Superior temporal gyrus (tissue), 1 donor: ENCODE results near the gene DNAJC11.

Experiments
- DNase-seq: peaks from one replicate; pipeline ENCODE4 v3.0.0-alpha.2; 2016; ENCODE audit errors: extremely low spot score

The DNAJC11 gene

DNA sequence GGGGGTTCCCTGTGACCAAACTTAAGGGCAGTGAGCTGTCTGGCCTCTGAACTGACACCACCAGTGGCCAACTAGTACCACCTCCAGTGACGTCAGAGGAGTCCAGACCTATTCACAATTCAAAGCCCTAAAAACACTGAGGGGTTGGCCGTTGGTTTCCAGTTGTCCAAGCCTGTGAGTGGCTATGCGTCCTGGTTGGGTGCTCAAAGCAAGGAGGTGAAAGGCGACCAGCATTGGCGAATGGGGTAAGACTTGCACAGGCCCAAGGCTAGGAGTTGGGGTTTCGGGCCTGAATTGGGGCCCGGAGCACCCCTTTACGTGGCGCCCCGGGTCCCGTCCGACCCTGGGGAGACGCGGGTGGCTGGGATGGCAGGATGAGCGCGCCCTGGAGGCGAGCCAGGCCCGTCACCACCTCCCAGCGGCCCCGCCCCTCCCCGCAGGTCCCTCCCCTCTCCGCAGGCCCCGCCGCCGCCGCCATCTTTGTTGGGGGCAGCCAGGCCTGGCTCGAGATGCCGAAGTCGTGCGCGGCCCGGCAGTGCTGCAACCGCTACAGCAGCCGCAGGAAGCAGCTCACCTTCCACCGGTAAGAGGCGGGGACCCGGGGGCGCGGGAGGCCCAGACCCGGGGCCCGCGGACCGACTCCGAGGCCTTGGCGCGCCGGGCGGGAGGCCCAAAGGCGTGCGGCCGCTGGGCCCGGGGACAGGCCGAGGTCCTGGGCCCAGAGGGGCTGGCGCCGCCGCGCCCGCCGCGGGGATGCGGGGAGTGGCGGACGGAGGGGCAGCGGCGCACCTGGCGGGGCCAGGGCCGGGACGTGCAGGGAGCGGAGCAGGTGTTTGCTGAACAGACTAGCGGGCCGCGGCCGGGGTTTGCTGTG, 76.7 kb downstream of the DNAJC11 start, which contains the start of gene THAP3:
TSS of gene THAP3 (plus strand) at position 159 of the 874 bp plus-strand sequence. CDS start at position 510, 351 bp downstream.
- peak; percentile 76 for DNase-seq

GRCh38 chr1:6623269-6623965, 78.2 kb downstream of the DNAJC11 start:
- no peak for DNase-seq

DNA sequence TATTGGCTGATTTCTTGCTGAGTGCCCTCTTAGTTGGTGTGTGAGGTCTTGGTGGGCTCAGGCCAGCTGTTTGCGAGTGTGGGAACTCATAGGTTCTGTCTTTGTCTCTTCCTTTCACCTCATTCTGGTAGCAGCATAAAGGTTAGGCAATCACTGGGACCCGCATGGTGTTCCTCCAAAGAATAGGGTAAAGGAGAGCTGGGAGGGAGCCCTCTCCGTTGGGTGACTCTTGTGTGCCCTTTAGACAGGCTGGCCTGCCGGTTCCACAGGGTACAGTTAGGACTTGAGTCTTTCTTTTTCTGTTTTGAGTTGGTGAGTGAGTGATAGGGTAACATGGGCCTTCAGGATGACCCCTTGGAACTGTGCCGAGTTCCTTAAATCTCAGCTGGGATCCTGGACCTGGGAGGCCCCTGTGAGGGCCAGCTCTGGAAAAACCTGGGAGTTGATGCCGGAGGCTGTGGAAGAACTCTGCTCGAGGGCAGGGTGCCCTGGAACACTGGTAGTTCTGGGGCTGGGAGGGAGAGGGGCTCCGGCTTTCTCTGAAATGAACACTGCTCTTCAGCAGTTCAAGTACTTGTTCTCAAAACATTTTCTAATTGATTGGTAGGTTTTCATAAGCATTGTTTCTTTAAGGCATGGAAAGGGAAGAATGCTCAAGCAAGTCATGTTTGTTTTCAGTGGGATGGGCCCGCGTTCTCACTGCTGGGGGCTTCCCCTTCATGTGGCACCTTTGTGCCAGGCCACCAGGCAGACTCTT, 79.0 kb downstream of the DNAJC11 start:
- no peak for DNase-seq

GRCh38 chr1:6621429-6622391, 79.9 kb downstream of the DNAJC11 start:
- DNase-seq, result no peak

DNA sequence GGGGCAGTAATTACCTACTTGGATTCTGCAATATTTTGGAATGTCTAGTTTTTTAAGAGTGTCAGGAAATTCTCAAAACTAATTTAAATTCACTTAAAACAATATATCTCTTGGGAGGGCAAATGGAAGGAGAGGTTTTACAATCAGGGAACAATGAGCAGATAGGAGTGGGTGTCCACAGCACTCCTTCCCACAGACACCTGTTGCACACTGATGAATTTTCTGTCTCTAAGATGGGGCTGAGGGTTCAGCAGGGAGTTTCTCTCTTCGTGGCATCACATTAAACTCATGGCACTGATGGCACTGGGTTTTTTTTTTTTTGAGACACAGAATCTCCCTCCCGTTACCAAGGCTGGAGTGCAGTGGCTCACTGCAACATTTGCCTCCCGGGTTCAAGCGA, 82.6 kb downstream of the DNAJC11 start:
- no peak for DNase-seq

DNA sequence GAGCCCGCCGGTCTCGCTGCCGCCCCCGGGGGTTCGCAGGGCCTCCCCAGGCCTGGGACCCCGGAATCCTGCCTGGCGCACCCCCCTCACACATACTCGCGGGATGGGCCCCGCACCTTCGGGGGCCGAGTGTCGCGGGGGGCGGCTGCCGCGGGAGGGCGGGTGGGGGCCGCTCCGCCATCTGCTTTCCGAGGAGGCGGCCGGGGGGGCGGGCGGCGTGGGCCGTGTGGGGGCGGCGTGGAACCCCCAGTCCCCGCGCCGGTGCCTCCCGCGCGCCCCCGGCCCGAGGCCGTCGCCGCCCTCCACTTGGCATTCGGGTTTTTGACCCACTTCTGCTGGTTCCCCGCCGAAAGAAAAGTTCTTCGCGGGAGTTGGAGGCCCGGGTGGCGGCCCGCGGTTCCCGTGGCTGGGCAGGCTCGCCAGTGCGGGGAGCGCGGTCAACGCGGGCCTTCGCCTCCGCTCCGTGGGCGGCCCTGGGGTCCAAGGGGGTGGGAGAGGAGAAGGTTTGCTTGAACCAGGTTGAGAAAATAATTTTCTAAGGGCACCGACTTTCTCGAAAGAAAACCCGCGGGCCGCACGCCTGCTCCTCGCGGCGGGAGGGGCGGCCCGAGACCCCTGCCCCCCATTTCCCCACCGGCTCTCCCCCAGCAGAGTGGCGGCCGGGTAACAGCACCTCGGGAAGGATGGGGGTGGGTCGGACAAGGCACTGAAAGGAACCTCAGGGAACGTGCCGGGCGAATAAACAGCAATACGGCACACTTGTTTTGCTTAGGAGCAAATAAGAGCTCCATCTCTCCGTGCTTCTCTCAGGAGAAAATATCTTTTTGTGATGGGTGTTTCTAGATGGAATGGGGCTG, 86.5 kb downstream of the DNAJC11 start:
- DNase-seq, result no peak

DNA sequence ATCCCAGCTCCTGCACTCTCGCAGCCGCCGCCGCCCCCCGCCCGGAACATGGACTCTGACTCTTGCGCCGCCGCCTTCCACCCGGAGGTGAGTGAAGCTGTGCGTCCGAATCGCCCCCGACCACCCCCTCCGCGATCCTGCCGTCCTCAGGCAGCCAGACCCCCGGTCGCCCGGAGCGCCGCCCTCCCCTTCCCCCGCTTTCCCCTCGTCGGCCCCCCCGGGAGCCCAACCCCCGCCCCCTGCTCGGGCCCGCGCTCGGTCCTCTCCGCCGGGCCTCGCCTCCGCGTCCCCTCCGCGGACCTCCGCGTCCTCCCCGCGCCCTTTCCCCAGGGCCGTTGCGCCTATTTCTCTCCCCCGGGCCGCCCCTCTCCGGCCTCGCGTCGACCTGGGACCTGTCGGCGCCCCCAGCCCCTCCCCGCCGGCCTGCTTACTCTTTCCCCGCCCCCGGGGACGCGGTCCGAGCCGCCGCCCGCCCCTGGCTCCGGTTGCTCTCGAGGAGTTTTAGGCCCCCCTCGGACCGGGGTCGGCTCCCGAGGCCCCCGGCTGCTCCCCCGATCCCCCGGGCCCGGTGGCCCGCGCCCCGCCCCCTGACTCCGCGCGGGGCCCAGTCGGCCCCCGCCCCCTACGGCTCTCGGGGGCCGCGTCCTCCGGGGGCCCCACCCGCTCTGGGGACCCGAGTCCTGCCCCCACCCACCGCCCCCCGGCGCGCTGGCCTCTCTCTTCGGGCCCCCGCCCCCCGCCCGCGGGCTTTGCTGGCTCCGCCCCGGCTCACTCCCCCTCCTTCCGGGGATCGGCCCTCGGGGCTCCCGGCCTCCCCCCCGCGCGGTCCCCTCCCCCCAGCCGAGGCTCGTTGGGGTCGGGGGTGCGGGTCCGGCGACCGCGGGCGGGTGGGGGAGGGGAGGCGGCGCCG, 87.3 kb downstream of the DNAJC11 start:
- DNase-seq, result no peak

GRCh38 chr1:6613361-6614018, 88.1 kb downstream of the DNAJC11 start, which contains the start of gene PHF13:
TSS of gene PHF13 (plus strand) at chr1:6613731. CDS start at chr1:6614067, 336 bp downstream.
- peak; percentile 97 for DNase-seq

DNA sequence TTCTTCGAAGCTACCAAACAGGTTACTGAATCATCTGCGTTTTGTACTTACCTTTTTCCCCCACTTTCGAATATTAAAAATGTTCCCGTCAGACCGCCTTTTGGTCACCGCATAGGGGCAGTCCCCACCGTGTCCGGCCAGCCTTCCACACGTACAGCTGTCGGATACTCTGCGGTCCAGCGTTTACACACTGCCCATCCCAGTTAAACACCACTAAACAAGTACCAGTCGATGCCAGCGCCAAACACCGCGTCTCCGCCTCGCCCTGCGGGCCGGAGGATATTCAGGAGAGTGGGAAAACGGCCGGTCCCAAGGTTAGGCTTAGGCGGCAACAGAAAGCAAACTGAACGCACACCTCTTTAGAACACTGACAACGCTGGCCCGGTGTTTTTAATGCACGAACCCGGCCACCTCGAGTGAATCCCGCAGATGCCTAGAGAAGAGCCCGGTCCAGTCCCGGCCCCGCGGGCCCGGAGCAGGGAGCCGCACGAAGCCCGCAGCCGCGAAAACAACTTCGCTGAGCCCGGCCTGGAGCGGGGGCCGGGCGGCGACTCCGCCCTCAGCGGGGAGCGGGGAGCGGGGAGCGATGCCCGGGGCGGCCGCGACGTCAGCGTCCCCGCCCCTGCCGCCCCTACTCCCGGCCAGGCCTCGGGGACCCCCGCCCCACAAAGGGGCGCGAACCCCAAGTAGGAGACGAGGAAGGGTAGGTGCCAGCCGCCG, 88.8 kb downstream of the DNAJC11 start:
- DNase-seq, result peak; percentile 63

DNA sequence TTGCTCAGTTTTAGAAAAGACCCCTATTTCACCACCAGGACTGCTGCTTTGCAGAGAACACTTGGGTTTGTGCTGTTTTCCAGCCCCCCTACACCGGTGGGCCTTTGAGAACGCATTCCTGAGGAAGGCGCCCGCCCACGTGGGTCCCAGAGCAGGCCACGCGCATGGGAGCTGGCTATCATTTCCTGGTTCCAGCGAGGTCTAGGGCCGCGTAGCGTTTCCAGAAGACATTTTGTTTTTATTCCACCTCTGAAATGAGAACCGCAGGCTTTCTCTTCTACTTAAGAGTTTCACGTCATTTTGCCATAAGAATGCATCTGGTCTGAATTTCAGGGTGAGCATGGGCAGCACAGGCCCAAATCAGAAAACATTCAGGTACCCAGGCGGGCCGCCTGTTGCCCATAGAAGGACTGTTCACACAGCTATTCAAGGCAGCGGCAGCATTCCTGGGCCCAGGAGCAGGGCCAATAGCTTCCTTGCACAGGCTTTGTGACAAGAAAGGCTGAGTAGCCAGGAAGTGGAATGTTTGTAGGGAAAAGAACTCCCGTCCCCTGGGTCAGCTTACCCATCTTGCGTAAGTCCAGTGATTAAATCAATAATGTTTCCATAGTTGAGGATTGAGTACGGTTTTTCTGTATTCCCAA, 97.6 kb downstream of the DNAJC11 start:
- DNase-seq, result peak; percentile 72

DNA sequence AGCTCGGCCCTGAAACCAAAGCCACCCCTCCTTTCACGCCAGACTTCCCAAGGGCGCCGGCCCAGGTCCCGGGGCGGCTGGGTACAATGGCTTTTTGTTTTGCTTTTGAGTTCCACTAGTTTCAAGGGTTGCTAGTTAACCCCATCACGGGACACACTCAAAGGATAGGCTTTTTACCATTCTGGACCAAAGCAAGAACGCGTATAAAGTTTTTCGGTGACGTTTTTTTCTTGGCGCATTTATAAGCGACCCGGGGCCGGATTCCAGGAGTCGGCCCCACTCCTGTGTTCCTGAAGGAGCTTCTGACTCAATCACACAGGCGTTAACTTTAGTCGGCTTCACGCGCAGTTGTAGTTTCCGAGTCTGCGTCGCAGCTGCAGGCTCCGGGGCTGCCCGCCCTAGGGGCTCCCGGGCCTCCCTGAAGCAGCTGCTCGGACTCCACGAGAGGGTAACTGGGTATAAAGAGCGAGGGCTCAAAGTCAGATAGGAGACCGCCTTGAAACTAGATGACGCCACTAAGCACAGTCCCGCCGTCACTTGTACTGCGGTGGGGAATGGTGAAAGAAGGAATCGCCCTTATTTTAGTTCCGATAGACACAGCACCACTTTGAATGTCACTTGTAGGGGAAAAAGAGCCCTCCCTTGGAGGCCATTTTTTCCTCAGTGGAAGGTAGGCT, 98.2 kb downstream of the DNAJC11 start:
- DNase-seq, result peak; percentile 89

GRCh38 chr1:6602669-6603237, 98.9 kb downstream of the DNAJC11 start, which contains the start of gene KLHL21:
TSS of gene KLHL21 (minus strand) at chr1:6602869. CDS start at chr1:6602817, 52 bp downstream.
- peak; percentile 86 for DNase-seq

GRCh38 chr1:6601923-6602668, 99.5 kb downstream of the DNAJC11 start:
- DNase-seq, result peak; percentile 50

DNA sequence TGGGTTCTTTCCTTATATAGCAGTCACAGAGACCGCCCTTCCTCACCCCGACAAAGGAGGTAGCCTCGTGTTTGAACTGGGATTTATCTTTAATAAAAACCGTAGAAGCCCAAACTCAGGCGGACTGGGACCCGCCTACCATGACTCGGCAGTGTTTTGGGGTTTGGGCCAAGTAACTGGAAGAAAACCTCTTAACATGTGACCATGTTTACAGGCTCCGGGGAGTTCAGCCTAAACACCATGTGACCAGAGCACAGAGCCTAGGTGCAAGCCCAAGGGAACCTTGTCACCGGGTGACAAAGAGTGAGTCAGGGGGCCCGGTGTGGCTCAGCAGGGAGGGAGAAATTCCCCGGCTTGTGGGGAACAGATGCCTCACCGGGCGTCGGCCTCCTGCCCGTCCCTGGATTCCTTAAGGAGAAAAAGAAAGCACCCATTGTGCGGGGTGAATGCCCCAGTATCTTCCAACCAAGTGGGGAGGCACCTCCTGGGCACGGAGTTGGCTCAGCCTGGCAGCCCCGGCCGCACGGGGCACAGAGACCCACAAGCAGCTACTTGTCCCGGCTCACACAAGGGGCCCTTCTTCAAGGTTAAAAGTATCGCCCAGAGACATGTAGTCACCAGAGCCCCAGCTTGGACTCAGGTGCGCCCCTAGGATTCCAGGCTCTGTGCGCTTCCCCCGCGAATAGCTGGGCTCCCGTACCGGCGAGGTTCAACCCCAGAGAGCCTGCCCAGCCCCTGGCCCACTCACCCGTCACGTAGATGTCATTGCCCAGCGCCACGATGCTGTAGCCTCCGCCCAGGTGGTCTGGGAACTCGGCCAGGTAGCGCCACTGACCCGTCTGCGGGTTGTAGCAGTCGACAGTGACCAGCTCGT, 100.3 kb downstream of the DNAJC11 start:
- peak; percentile 85 for DNase-seq
